HepG2 (cell line): Measurements from ENCODE around the gene CEP128.

Experiments used
- EHMT2 ChIP-seq: fragments of 200-600 bp; sonication (generic); IDR thresholded peaks from 2 replicates; pipeline ENCODE4 v1.7.0; 2017; ENCODE audit warnings: antibody characterized with exemption, low read depth, low read length, borderline replicate concordance
- EZH2 ChIP-seq: conservative IDR thresholded peaks from 2 replicates; pipeline ENCODE4 v1.6.1; 2012; ENCODE audit warnings: mild to moderate bottlenecking, low read depth, low read length, moderate library complexity
- FOXA1 ChIP-seq, 2 experiments: fragments of 450-650 bp in 1 of 2; sonication (generic) in 1 of 2; formaldehyde crosslinking in 1 of 2; IDR thresholded peaks; 2 replicates each; pipeline versions ENCODE4 v1.4.0 to v1.6.1; 2016 to 2020; ENCODE audit warnings: missing genetic modification reagents in 1 of 2
- FOXM1 ChIP-seq: sonication (generic); formaldehyde crosslinking; IDR thresholded peaks from 2 replicates; pipeline ENCODE4 v1.5.0; 2020; ENCODE audit warnings: missing genetic modification reagents
- HMGA1 ChIP-seq: sonication (generic); formaldehyde crosslinking; conservative IDR thresholded peaks from 2 replicates; pipeline ENCODE4 v1.4.0; 2020; ENCODE audit warnings: missing genetic modification reagents
- MAX ChIP-seq: IDR thresholded peaks from 2 replicates; pipeline ENCODE4 v1.6.1; 2012; ENCODE audit warnings: inconsistent platforms
- POLR2A ChIP-seq, 2 experiments: IDR thresholded peaks; 2 replicates each; pipeline ENCODE4 v1.6.1; 2011; ENCODE audit warnings: low read depth in 2 of 2, low read length in 2 of 2, mild to moderate bottlenecking in 1 of 2, moderate library complexity in 1 of 2; ENCODE audit not compliant: insufficient read depth in 1 of 2
- REL ChIP-seq: sonication (generic); formaldehyde crosslinking; conservative IDR thresholded peaks from 2 replicates; pipeline ENCODE4 v1.8.0; 2022; ENCODE audit warnings: mild to moderate bottlenecking, missing genetic modification reagents, moderate library complexity
- REST ChIP-seq, 2 experiments: IDR thresholded peaks; 2 replicates each; pipeline ENCODE4 v1.6.1; 2011 to 2012; ENCODE audit warnings: low read length in 2 of 2, borderline replicate concordance in 1 of 2, low read depth in 1 of 2, mild to moderate bottlenecking in 1 of 2, moderate library complexity in 1 of 2
- SOX13 ChIP-seq, 3 experiments: fragments of 450-650 bp in 1 of 3; sonication (generic) in 1 of 3; formaldehyde crosslinking in 1 of 3; IDR thresholded peaks in 2 of 3; conservative IDR thresholded peaks in 1 of 3; 2 replicates each; pipeline versions ENCODE4 v1.5.0 to v1.6.1; 2016 to 2020; ENCODE audit warnings: antibody characterized with exemption in 1 of 3, mild to moderate bottlenecking in 1 of 3, missing compliant biosample characterization in 1 of 3, missing genetic modification reagents in 1 of 3, moderate library complexity in 1 of 3
- TARDBP ChIP-seq: sonication (generic); formaldehyde crosslinking; IDR thresholded peaks from 2 replicates; pipeline ENCODE4 v1.8.0; 2022; ENCODE audit warnings: mild to moderate bottlenecking, missing genetic modification reagents
- TFE3 ChIP-seq: IDR thresholded peaks from 2 replicates; pipeline ENCODE4 v1.6.1; 2016
- ZBTB2 ChIP-seq: sonication (generic); formaldehyde crosslinking; IDR thresholded peaks from 2 replicates; pipeline ENCODE4 v1.8.0; 2022; ENCODE audit warnings: low read depth, missing genetic modification reagents
- ZNF639 ChIP-seq: conservative IDR thresholded peaks from 2 replicates; pipeline ENCODE4 v1.6.1; 2018; ENCODE audit warnings: missing genetic modification reagents

- TF ChIP-seq TARDBP (CRISPR knock-in tag) (no peak), ZNF639 (CRISPR knock-in tag) (no peak), HMGA1 (CRISPR knock-in tag) (no peak), EZH2 (no peak), REST (IDR thresholded peaks at IDR 0.05; ENCODE audit: borderline replicate concordance in 1 of 2, low read depth in 1 of 2, low read length in 2 of 2) (no peak), SOX13 (IDR thresholded peaks at IDR 0.05) (no peak), SOX13 (CRISPR knock-in tag; conservative IDR thresholded peaks at IDR 0.05 in 1 of 2, IDR thresholded peaks at IDR 0.05 in 1 of 2) (no peak), REL (CRISPR knock-in tag) (no peak), FOXA1 (IDR thresholded peaks at IDR 0.05) (no peak), FOXA1 (CRISPR knock-in tag; IDR thresholded peaks at IDR 0.05) (no peak), POLR2A (IDR thresholded peaks at IDR 0.05; ENCODE audit: insufficient read depth in 1 of 2, low read depth in 2 of 2, low read length in 2 of 2) (no peak), ZBTB2 (CRISPR knock-in tag) (no peak), MAX (no peak), FOXM1 (no peak), EHMT2 (no peak), TFE3 (CRISPR knock-in tag) (no peak)
Measured at GRCh38 chr14:80872645-80873044, 68.9 kb downstream of the CEP128 start.
